Nephron (organoid): ENCODE results near the gene GSN.

ENCODE experiments used
- H3K27ac Mint-ChIP-seq, 3 experiments: 2 replicates each; pipeline ENCODE4 v1.8.0; 2020; ENCODE audit warnings: mixed read lengths in 3 of 3, mild to moderate bottlenecking in 2 of 3, moderate library complexity in 1 of 3
- H3K27me3 Mint-ChIP-seq: 2 replicates; pipeline ENCODE4 v1.8.0; 2021; ENCODE audit warnings: low read depth, mild to moderate bottlenecking, moderate library complexity, mixed read lengths
- H3K36me3 Mint-ChIP-seq: 2 replicates; pipeline ENCODE4 v1.8.0; 2020; ENCODE audit warnings: low read depth, mixed read lengths
- H3K4me1 Mint-ChIP-seq: 2 replicates; pipeline ENCODE4 v1.8.0; 2020; ENCODE audit warnings: mixed read lengths
- H3K4me3 Mint-ChIP-seq, 3 experiments: 2 replicates each; pipeline ENCODE4 v1.8.0; 2020; ENCODE audit warnings: mild to moderate bottlenecking in 3 of 3, mixed read lengths in 3 of 3, moderate library complexity in 2 of 3
- H3K9me3 Mint-ChIP-seq: 2 replicates; pipeline ENCODE4 v1.8.0; 2020; ENCODE audit warnings: mixed read lengths
- CTCF ChIP-seq, 3 experiments: fragments of 200-600 bp; sonication (generic); IDR thresholded peaks; one replicate each; pipeline ENCODE4 v1.5.0; 2021; ENCODE audit warnings: antibody characterized with exemption in 3 of 3; ENCODE audit not compliant: unreplicated experiment in 3 of 3

Gene GSN

GRCh38 chr9:121368138-121368522 is 100.2 kb downstream of the GSN start:
- no peaks in the 10 kb centered on the region for H3K36me3 Mint-ChIP-seq
- H3K9me3 Mint-ChIP-seq = no peaks in the 10 kb centered on the region

GRCh38 chr9:121368745-121369144 is 100.8 kb downstream of the GSN start:
- no peak for TF ChIP-seq CTCF (IDR thresholded peaks at IDR 0.05; ENCODE audit: unreplicated experiment in 3 of 3)
- peak overlapping the region; percentile 83 to 88 (median 84) for H3K4me3 Mint-ChIP-seq
- no peaks in the 10 kb centered on the region for H3K9me3 Mint-ChIP-seq
- H3K36me3 Mint-ChIP-seq = no peaks in the 10 kb centered on the region
- H3K27me3 Mint-ChIP-seq = peaks cover 18% of the 10 kb centered on the region
- peak overlapping the region in 2 of 3 experiments; percentile 44 to 78 for H3K27ac Mint-ChIP-seq
- peaks cover 56% of the 10 kb centered on the region for H3K4me1 Mint-ChIP-seq

More at GRCh38 chr9:121368138-121368522, 100.2 kb downstream of the GSN start:
- TF ChIP-seq CTCF (IDR thresholded peaks at IDR 0.05; ENCODE audit: unreplicated experiment in 3 of 3) = no peak
- Mint-ChIP-seq H3K27ac (peak overlapping the region; percentile 45 to 67 (median 62)), H3K4me3 (peak overlapping the region; percentile 83 to 88 (median 84)), H3K27me3 (peaks cover 18% of the 10 kb centered on the region), H3K4me1 (peaks cover 54% of the 10 kb centered on the region)

- no peak for TF ChIP-seq CTCF (IDR thresholded peaks at IDR 0.05; ENCODE audit: unreplicated experiment in 3 of 3)
- H3K4me1 Mint-ChIP-seq = peaks cover 51% of the 10 kb centered on the region
- H3K36me3 Mint-ChIP-seq = no peaks in the 10 kb centered on the region
- no peaks in the 10 kb centered on the region for H3K9me3 Mint-ChIP-seq
- H3K27ac Mint-ChIP-seq = peak within 1 kb of the TSS; percentile 70 to 88 (median 78)
- peak within 1 kb of the TSS; percentile 83 to 88 (median 84) for H3K4me3 Mint-ChIP-seq
- peaks cover 18% of the 10 kb centered on the region for H3K27me3 Mint-ChIP-seq
Observed at GRCh38 chr9:121369595-121370265, 101.8 kb downstream of the GSN start, which contains the start of gene STOM. TSS of gene STOM (minus strand) at chr9:121370250. CDS start at chr9:121370187, 63 bp downstream.

- Mint-ChIP-seq H3K4me3 (peak overlapping the region; percentile 68 to 76 (median 75)), H3K9me3 (no peaks in the 10 kb centered on the region), H3K4me1 (peaks cover 40% of the 10 kb centered on the region), H3K27ac (peak overlapping the region; percentile 5 to 59 (median 9)), H3K36me3 (no peaks in the 10 kb centered on the region), H3K27me3 (peaks cover 18% of the 10 kb centered on the region)
- no peak for TF ChIP-seq CTCF (IDR thresholded peaks at IDR 0.05; ENCODE audit: unreplicated experiment in 3 of 3)
Observed at GRCh38 chr9:121371495-121372061, 103.6 kb downstream of the GSN start.

GRCh38 chr9:121372239-121373010 is 104.5 kb downstream of the GSN start:
- no peaks in the 10 kb centered on the region for H3K9me3 Mint-ChIP-seq
- TF ChIP-seq CTCF (IDR thresholded peaks at IDR 0.05; ENCODE audit: unreplicated experiment in 3 of 3) = no peak
- H3K27ac Mint-ChIP-seq = peak overlapping the region; percentile 23 to 66 (median 59)
- peaks cover 14% of the 10 kb centered on the region for H3K27me3 Mint-ChIP-seq
- no peaks in the 10 kb centered on the region for H3K36me3 Mint-ChIP-seq
- peaks cover 39% of the 10 kb centered on the region for H3K4me1 Mint-ChIP-seq
- H3K4me3 Mint-ChIP-seq = peak overlapping the region in 1 of 3 experiments; percentile 75
